Mononuclear cell (primary cell): ENCODE measurements around the gene MORN5. TPM values are rescaled to one million over a fixed set of nuclear protein-coding genes. Genes with fewer than 3 reads are reported as not detected.

Experiments used
- H3K27me3 ChIP-seq: 2 replicates; pipeline ENCODE4 v1.6.0; 2011; ENCODE audit warnings: low read length, control low read depth; ENCODE audit not compliant: insufficient read depth
- H3K4me1 ChIP-seq: 2 replicates; pipeline ENCODE4 v1.5.1; 2011; ENCODE audit warnings: mild to moderate bottlenecking, low read length, control low read depth; ENCODE audit not compliant: insufficient read depth
- H3K4me3 ChIP-seq: 2 replicates; pipeline ENCODE4 v1.5.1; 2011; ENCODE audit warnings: mild to moderate bottlenecking, low read length, moderate library complexity
- H3K9me3 ChIP-seq: 2 replicates; pipeline ENCODE4 v1.5.1; 2011; ENCODE audit warnings: low read depth, mild to moderate bottlenecking, control low read depth, low read length
- total RNA-seq: library from RNA; depleted of rRNA; stranded (reverse); fragments of >200 nt; gene quantifications from one replicate; pipeline ENCODE4 v1.2.3, GENCODE V29; 2012

MORN5 gene
- total RNA-seq, 1 donor, result not detected

DNA sequence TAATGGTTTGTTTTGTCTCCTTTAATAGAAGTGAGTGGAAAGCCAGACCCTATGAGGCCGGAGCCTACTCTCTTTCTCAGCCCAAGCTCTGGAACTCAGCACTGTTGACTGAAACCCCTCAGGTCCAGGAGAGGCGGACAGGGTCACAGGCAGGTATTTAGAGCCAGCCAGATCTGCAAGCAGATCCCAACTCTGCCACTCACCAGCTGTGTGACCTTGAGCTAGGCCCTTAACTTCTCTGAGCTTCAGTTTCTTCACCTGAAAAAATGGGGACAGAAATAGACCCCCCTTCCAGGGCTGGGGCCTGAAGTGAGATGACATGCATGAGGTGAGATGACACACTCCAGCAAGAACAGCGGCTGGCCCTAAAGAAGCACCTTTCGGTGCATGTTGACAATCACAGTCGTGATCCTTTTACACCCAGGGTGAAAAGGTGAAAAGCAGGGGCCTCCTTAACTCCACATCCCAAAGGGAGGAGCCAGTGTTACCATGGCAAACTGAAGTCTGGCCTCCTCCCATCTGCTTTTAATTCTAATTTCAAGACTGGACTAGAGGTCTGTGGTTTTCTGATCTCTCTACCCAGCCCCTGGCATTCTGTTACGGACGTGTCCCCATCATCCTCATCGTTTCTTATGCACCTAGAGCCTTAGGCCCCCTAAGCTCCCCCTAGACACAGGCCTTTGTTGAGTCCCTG, 27.2 kb downstream of the MORN5 start:
- Histone ChIP-seq H3K4me3 (no peak overlapping the region), H3K27me3 (no peaks in the 10 kb centered on the region), H3K9me3 (no peaks in the 10 kb centered on the region), H3K4me1 (no peaks in the 10 kb centered on the region)

DNA sequence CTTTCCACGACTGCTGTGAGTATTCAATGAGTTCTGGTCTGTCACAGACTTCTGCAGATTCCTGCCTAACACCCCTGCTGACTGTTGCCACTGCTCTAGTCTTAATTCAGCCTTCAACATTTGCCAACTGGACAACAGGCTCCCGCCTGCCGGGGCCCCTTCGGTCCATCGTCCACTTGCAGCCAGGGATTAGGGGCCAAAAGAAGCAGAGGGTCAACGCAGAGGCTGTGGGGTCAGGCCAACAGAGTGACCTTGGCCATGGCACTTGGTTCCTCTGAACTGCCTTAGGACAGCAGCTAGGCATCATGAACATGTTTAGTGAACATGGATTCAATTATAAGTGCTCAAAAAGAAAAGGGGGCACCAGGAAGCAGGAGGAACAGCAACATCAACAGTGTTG, 28.7 kb downstream of the MORN5 start:
- no peaks in the 10 kb centered on the region for H3K27me3 ChIP-seq

DNA sequence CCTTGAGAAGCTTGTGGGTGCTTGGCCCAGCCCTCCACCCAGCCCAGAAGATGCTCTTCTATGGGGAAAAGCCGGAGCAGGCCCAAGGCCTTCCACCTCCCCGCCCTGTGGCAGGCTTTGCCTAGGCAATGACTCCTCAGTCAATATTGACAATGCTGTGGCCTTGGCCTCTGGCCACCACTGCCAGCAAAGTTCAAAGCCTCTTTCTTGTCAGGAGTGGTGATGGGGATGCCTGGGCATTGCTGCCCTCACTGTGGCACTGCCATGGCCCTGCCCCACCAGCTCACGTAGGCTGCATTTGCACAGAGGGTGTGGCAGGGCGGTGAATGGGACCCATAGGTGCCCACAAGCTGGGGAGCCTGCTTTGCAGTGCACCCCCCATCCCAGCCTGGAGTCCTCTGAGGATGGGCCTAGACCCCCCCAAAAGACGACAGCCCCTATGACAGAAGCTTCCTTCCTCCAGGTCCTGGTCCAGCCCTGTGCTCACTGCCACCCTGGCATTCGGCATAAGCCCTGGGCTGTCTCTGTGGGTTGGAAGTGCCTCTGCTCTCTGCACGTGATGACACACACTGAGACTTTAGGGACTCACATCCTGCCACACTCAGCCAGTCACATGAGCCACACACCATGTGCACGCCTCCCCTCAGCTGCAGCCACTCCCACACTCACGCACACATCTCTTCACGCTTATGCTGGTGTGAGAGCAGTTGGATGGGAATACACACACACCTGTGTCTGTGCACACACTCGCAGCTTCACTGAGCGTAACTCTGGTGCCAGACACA, 31.1 kb downstream of the MORN5 start:
- H3K9me3 ChIP-seq, result no peaks in the 10 kb centered on the region
- H3K4me3 ChIP-seq, result no peak overlapping the region
- no peaks in the 10 kb centered on the region for H3K27me3 ChIP-seq
- H3K4me1 ChIP-seq, result no peaks in the 10 kb centered on the region

More for the DNA sequence above, 28.7 kb downstream of the MORN5 start:
- Histone ChIP-seq H3K4me1 (no peaks in the 10 kb centered on the region), H3K4me3 (no peak overlapping the region), H3K9me3 (no peaks in the 10 kb centered on the region)

DNA sequence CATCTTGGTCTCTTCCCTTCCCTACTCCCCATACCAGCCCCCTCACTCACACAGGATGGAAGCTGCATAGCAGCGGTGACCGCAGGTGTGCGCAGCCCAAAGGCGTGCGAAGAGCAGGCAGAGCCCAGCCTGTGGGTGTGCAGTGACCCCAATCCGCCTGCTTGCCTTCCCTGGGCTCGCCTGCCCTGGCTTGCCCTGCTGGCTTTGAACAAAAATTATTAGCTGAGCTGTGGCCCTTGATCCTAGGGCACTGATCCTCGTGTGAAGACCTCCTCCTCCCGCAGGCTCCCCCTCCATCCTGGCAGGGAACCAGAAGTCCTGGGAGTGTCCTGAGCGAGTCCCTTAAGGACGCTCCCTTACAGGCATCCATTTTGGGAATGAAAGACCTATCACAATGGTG, 31.9 kb downstream of the MORN5 start:
- no peaks in the 10 kb centered on the region for H3K4me1 ChIP-seq
- no peaks in the 10 kb centered on the region for H3K27me3 ChIP-seq
- H3K9me3 ChIP-seq, result no peaks in the 10 kb centered on the region
- no peak overlapping the region for H3K4me3 ChIP-seq

DNA sequence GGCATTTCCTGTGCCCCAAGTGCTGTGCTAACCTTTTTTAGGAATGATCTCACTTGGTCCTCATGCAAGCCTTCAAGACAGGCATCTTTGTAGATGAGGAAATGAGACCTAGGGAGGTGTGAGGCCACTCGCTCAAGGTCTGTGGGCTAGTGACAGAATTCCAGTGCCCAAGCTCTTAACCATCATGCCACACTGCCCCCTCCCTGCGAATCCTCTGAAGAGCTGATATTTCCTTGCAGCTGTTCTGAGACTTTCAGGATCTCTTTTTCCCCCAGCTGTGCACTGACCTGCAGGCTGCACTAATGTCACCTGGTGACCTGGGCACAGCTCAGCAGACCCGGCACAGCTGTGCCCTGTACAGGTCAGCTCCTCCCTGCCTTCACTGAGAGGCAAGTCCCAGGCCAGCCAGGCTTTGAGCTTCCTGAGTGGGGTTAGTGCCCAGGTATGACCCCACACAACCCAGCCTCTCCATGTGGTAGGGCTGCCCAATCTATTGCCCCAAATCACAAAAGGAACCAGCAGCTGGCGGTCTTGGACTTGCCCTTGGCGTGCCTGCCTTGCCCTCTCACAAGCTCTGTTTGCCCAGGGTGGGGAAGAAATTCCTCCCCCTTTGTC, 32.7 kb downstream of the MORN5 start:
- no peaks in the 10 kb centered on the region for H3K4me1 ChIP-seq
- H3K27me3 ChIP-seq, result no peaks in the 10 kb centered on the region
- no peaks in the 10 kb centered on the region for H3K9me3 ChIP-seq
- no peak overlapping the region for H3K4me3 ChIP-seq

DNA sequence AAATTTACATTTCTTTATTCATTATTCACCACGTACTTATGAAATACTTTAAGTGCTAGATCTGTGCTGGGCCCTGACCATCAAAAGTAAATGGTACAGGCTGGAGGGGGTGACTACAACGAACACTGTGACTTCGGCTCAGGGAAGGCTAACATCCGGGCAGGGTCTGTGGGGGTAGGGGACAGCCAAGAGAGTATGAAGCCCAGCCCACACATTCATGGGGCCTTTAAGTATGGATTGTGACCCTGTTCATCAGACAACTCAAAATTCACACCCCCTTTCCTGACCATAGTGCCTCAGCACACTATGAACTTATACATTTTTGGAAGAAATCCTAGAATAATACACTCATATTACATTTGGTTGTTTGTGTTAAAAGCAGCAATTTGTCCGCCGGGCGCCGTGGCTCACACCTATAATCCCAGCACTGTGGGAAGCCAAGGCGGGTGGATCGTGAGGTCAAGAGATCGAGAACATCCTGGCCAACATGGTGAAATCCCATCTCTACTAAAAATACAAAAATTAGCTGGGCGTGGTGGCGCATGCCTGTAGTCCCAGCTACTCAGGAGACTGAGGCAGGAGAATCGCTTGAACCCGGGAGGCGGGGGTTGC, 33.3 kb downstream of the MORN5 start:
- H3K4me3 ChIP-seq, result no peak overlapping the region

DNA sequence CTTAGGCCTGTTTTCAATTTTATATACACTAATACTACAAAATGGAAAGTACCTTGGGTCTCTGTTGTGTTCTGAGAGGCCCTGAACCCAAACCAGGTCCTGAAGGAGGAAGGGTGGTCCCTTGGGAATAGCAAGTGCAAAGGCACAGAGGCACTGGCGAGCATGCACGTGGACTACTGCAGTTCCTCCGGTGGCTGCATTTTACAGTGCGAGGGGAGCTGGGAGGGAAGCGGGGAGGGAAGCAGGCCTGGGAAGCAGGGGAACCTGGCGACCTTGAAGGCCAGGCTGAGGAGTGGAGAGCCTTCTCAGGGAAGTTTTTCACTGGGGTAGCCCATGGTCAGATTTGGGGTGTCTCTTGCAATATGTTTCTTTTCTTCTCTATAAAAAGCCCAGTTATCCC, 33.9 kb downstream of the MORN5 start:
- Histone ChIP-seq H3K4me1 (no peaks in the 10 kb centered on the region), H3K9me3 (no peaks in the 10 kb centered on the region), H3K27me3 (no peaks in the 10 kb centered on the region), H3K4me3 (no peak overlapping the region)

More for the DNA sequence above, 33.3 kb downstream of the MORN5 start:
- Histone ChIP-seq H3K4me1 (no peaks in the 10 kb centered on the region), H3K27me3 (no peaks in the 10 kb centered on the region), H3K9me3 (no peaks in the 10 kb centered on the region)

DNA sequence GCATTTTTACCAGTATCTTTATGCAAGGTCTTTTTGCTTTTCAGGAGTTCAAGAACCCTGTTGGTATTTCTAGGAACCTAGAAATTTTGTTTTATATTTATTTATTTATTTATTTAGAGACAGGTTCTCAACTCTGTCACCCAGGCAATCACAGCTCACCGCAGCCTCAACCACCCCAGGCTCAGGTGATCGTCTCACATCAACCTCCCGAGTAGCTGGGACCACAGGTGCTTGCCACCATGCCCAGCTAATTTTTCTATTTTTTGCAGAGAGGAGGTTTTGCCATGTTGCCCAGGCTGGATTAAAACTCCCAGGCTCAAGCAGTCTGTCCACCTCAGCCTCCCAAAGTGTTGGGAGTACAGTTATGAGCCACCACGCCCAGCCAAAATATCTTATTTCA, 36.2 kb downstream of the MORN5 start:
- Histone ChIP-seq H3K9me3 (no peaks in the 10 kb centered on the region), H3K27me3 (no peaks in the 10 kb centered on the region)

DNA sequence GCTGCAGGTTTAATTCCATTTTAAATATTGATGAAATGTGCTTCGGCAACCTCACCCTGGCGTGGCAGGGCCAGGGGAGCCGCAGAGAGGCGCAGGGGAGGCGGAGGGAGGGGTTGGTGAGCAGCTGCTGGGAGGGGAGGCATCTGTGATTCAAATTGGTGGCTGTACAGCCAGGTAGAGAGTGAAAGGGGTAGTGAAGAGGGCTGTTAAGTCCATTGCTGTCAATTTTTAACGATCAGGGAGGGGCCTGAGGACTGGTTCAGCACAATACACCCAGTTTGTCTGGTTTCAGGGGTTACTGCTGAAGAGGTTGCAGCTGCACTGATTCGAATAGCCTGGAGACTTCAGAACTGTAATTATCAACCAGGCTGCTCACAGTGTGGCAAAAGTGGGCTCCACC, 37.7 kb downstream of the MORN5 start:
- Histone ChIP-seq H3K4me1 (no peaks in the 10 kb centered on the region), H3K9me3 (no peaks in the 10 kb centered on the region), H3K4me3 (no peak overlapping the region), H3K27me3 (no peaks in the 10 kb centered on the region)

More for the DNA sequence above, 36.2 kb downstream of the MORN5 start:
- H3K4me1 ChIP-seq, result no peaks in the 10 kb centered on the region
- H3K4me3 ChIP-seq, result no peak overlapping the region

DNA sequence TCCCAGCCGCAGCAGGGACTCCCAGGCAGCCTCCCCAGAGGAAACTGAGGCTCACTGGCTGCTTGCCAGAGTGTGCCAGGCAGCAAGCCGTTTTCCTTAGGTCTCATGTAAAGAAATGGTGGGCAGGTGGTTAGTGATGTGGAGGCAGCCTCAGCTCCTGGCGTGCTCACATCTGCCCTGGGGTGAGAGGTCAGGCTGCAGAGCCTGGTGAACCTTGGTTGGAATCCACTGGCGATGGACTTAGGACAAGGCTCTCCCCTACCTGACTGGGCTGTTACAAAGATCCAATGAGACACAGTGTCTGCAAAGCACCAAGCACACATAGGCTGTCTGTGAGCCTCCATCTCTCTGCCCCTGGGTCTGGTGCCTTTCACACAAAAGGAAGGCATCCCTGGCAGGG, 38.2 kb downstream of the MORN5 start:
- Histone ChIP-seq H3K4me3 (no peak overlapping the region), H3K27me3 (no peaks in the 10 kb centered on the region), H3K4me1 (no peaks in the 10 kb centered on the region), H3K9me3 (no peaks in the 10 kb centered on the region)

DNA sequence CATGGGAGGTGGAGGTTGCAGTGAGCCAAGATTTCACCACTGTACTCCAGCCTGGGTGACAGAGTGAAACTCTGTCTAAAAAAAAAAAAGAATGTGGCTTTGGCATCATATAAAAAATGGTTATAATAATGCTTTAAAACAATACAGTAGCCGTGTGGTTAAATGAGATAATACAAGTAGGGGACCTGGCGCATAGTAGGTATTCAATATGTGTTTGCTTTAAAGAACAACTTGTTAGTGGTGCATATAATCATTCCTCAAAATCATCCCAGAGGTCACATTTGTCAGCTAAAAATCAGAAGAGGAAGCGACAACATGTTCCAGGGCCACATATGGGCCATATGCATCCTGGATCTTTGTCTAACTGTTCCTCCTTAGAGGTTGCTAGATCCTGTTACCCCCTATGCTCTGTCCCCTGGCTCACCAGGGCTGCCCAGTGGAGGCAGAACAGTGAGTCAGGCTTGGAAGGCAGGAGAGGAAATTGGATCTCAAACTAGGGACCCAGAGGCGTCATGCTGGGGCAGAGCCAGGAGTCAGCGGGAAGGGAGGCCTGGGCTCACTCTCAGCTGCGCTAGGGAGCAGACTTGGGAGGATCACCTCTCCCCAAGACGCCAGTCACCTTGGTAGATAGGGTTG, 41.4 kb downstream of the MORN5 start:
- no peak overlapping the region for H3K4me3 ChIP-seq
- no peaks in the 10 kb centered on the region for H3K4me1 ChIP-seq
- no peaks in the 10 kb centered on the region for H3K9me3 ChIP-seq
- H3K27me3 ChIP-seq, result no peaks in the 10 kb centered on the region

DNA sequence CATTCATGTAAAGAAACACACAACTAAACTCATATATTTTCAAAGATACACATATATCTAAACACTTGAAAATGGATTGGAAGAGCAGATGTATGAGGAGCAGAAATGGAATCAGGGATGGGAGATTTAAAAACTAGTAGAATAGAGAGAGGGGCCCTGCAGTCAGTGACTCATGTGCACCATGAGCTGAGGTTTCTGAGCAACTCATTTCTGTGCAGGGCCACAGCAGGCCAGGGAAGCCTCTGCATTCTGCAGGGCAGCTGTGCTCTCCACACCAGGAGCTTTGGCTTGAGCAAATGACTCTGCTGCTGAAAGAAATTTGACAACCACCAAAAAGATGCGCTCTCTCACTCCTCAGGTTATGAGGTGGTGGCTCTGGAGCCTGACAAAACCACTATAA, 41.9 kb downstream of the MORN5 start:
- no peaks in the 10 kb centered on the region for H3K27me3 ChIP-seq
- no peaks in the 10 kb centered on the region for H3K9me3 ChIP-seq
- no peak overlapping the region for H3K4me3 ChIP-seq
- no peaks in the 10 kb centered on the region for H3K4me1 ChIP-seq

DNA sequence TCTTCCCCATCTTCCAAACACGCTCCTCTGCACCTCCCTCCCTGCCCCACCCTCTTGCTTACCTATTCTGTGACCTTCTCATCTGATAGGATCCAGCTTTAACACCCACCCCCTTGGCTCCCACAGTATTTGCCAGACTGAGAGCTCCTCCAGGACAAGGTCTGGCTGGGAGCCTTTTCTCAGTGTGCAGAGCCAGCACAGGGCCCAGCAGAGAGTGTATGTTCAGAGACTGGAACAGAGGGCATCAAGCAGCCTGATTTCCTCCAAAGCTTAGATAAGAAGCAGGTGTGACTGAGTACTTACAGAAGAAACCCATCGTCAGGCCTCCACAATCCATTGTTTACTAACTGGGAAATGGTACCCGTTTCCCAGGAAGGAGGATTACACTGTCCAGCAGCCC, 42.4 kb downstream of the MORN5 start:
- no peak overlapping the region for H3K4me3 ChIP-seq
- no peaks in the 10 kb centered on the region for H3K4me1 ChIP-seq
- H3K9me3 ChIP-seq, result no peaks in the 10 kb centered on the region
- no peaks in the 10 kb centered on the region for H3K27me3 ChIP-seq

DNA sequence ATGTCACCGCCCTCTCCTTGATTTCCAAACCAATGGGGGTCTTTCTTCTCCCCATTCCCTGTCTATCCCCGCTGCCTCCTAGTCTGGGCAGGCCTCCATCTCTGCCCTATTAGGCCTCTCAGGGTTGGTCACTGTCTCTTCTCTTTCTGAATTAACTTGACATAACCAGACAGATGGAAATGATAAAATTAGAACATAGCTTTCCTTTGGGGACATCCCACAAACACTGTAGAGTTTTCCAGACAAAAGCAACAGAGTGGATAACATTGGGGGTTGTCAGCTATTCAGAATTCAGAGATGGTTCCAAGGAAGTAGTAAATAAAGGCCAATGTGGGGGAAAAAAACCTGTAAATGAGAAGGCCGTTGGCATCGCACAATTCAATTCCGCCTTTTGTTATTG, 44.3 kb downstream of the MORN5 start:
- no peaks in the 10 kb centered on the region for H3K4me1 ChIP-seq
- no peaks in the 10 kb centered on the region for H3K27me3 ChIP-seq
- no peaks in the 10 kb centered on the region for H3K9me3 ChIP-seq
- no peak overlapping the region for H3K4me3 ChIP-seq

DNA sequence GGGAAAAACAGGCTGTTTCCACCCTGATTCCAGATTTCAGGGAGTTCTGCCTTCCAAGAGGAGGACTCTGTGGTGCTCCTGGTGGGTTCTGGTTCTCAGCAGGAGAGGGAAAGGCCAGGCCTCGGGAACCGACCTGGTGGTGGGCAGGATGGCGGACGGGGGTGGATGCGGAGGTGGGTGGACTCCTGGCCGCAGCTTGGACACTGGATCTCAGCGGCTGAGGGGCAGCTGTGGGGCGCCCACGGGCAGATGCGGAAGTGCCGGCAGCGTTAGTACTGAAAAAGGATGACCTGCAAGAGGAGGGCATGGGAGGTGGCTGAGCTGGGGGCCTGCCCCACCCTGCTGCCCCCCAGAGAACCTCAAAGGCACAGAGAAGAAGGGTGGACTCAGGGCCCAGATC, 44.8 kb downstream of the MORN5 start:
- no peaks in the 10 kb centered on the region for H3K27me3 ChIP-seq
- H3K4me1 ChIP-seq, result no peaks in the 10 kb centered on the region
- no peak overlapping the region for H3K4me3 ChIP-seq
- H3K9me3 ChIP-seq, result no peaks in the 10 kb centered on the region
